HepG2 (cell line): Measurements from ENCODE around the gene ST3GAL2. TPM values are rescaled to one million over a fixed set of nuclear protein-coding genes. Genes with fewer than 3 reads are reported as not detected.
A peak's percentile ranks its signal among the peaks of the same experiment; 100 is the strongest.

Experiments
- CCAR2 ChIP-seq: fragments of 200-400 bp; formaldehyde crosslinking; optimal IDR thresholded peaks from 2 replicates; pipeline ENCODE3; 2018; ENCODE audit warnings: low read depth, mild to moderate bottlenecking, low read length, moderate library complexity
- CEBPB ChIP-seq: IDR thresholded peaks from 2 replicates; pipeline ENCODE4 v1.6.1; 2011; ENCODE audit warnings: low read depth, low read length, improper control_type of control experiment, borderline replicate concordance
- CSRNP2 ChIP-seq: sonication (generic); formaldehyde crosslinking; conservative IDR thresholded peaks from 2 replicates; pipeline ENCODE4 v1.8.0; 2022; ENCODE audit warnings: low read depth, missing genetic modification reagents
- GABPA ChIP-seq, 2 experiments: IDR thresholded peaks; 2 replicates each; pipeline ENCODE4 v1.6.1; 2011 to 2016; ENCODE audit warnings: low read depth in 2 of 2, low read length in 1 of 2, missing biosample characterization in 1 of 2, missing genetic modification characterization in 1 of 2
- MED13 ChIP-seq: sonication (generic); formaldehyde crosslinking; IDR thresholded peaks from 2 replicates; pipeline ENCODE4 v1.5.0; 2020; ENCODE audit warnings: missing genetic modification reagents
- MTF2 ChIP-seq: sonication (generic); formaldehyde crosslinking; IDR thresholded peaks from 2 replicates; pipeline ENCODE4 v1.5.0; 2020; ENCODE audit warnings: missing genetic modification reagents, borderline replicate concordance
- TBL1XR1 ChIP-seq: fragments of 150-350 bp; IDR thresholded peaks from 2 replicates; pipeline ENCODE4 v1.6.1; 2014; ENCODE audit warnings: borderline replicate concordance, low read length; ENCODE audit not compliant: partially characterized antibody
- U2AF1 ChIP-seq: fragments of 200-400 bp; formaldehyde crosslinking; optimal IDR thresholded peaks from 2 replicates; pipeline ENCODE3; 2017; ENCODE audit warnings: mild to moderate bottlenecking, low read depth, low read length
- ZBTB7A ChIP-seq: sonication (generic); formaldehyde crosslinking; IDR thresholded peaks from 2 replicates; pipeline ENCODE4 v1.8.0; 2022; ENCODE audit warnings: mild to moderate bottlenecking, missing genetic modification reagents
- ZNF138 ChIP-seq: sonication (generic); formaldehyde crosslinking; IDR thresholded peaks from 2 replicates; pipeline ENCODE4 v1.5.0; 2020; ENCODE audit warnings: mild to moderate bottlenecking, low read depth, missing genetic modification reagents
- ZNF296 ChIP-seq: sonication (generic); formaldehyde crosslinking; conservative IDR thresholded peaks from 2 replicates; pipeline ENCODE4 v1.5.0; 2020; ENCODE audit warnings: mild to moderate bottlenecking, missing genetic modification reagents
- ZNF577 ChIP-seq: sonication (generic); formaldehyde crosslinking; IDR thresholded peaks from 2 replicates; pipeline ENCODE4 v1.4.0; 2020; ENCODE audit warnings: mild to moderate bottlenecking, low read depth, missing genetic modification reagents, borderline replicate concordance
- ZNF737 ChIP-seq: sonication (generic); formaldehyde crosslinking; IDR thresholded peaks from 2 replicates; pipeline ENCODE4 v1.5.0; 2020; ENCODE audit warnings: missing genetic modification reagents, mild to moderate bottlenecking, borderline replicate concordance
- ZNF788 ChIP-seq: sonication (generic); formaldehyde crosslinking; IDR thresholded peaks from 2 replicates; pipeline ENCODE4 v1.5.0; 2020; ENCODE audit warnings: mild to moderate bottlenecking, missing genetic modification reagents, borderline replicate concordance
- ZNF883 ChIP-seq: sonication (generic); formaldehyde crosslinking; IDR thresholded peaks from 2 replicates; pipeline ENCODE4 v1.5.1; 2020; ENCODE audit warnings: mild to moderate bottlenecking, missing genetic modification reagents; ENCODE audit errors: not compliant biosample characterization
- polyA plus RNA-seq, 8 experiments: library from polyadenylated mRNA; depleted of rRNA in 3 of 8; stranded (reverse) in 7 of 8; unstranded in 1 of 8; fragments of >200 nt; fragmentation: Illumina TruSeq in 4 of 8; extraction: Trizol in 4 of 8; gene quantifications; 2 replicates each; pipeline versions ENCODE4 v1.2.1 to v1.2.3, GENCODE V29; 2011 to 2016; ENCODE audit warnings: low read depth in 4 of 8, missing spikeins in 1 of 8, mixed read lengths in 1 of 8; ENCODE audit not compliant: insufficient read depth in 1 of 8
- total RNA-seq, 5 experiments: library from RNA; depleted of rRNA; stranded (reverse); fragments of >200 nt; fragmentation: Illumina TruSeq; extraction: Trizol; gene quantifications; 2 replicates each; pipeline ENCODE4 v1.2.3, GENCODE V29; 2016; ENCODE audit warnings: low read depth in 1 of 5
- TF ChIP-seq, protein P1 (sequence below): sonication (generic); formaldehyde crosslinking; IDR thresholded peaks from 2 replicates; pipeline ENCODE4 v1.5.0; 2020; ENCODE audit warnings: mild to moderate bottlenecking, missing genetic modification reagents, borderline replicate concordance
- TF ChIP-seq, protein P2 (sequence below): IDR thresholded peaks from 2 replicates; pipeline ENCODE4 v1.6.1; 2012; ENCODE audit warnings: low read length, improper control_type of control experiment
- TF ChIP-seq, protein P3 (sequence below): sonication (generic); formaldehyde crosslinking; IDR thresholded peaks from 2 replicates; pipeline ENCODE4 v1.4.0; 2020; ENCODE audit warnings: mild to moderate bottlenecking, missing genetic modification reagents

Gene ST3GAL2
- total and polyA plus RNA-seq, 2 of the 13 experiments (the other 11 are each of a cell fraction or from before 2014, with no cell fraction given) = 16.3 to 24.9 TPM

DNA sequence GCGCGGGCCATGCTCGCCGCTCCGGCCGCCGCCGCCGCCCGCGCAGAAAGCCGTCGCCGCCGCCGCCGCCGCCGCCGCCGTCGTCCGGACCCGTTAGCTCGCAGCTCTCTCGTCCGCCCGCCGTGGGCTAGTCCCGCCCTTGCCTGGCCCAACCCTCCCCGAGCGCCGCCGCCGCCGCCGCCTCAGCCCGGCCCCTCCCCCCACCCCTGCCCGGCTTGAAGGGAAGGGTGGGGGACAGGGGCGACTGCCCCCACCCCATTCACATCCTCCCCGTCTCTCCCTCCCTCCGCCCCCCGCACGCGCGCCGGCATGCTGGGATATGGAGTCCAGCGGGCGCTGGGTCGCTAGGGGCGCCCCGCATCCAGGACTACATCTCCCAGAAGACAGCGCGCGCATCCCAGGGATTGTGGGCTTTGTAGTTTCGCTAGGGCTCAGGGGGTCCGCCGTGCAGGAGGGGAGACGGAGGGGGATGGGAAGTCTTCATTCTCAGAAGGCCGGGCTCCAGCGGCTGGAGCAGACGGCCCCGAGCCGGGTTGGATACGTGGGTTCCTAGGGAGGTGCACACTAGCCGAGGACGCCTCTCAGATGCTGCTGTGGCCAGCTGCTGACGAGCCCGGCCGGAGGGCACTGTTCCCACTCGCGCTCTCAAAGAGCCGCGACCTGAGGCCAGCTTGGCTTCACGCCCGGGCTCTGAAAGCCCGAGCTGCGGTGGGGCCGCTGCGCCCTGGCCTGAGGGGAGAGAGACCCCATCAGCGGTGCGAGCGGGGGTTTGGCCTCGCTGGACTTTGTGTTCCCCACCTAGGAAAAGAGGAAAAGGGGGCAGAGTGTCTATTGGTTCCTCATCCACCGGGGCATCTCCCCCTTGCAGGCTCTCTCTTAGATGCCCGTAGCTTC, at the start of gene ST3GAL2 (continued):
- TF ChIP-seq TBL1XR1 = peak; percentile 94
- no peak for TF ChIP-seq MED13 (CRISPR knock-in tag)
- TF ChIP-seq, protein P1, sequence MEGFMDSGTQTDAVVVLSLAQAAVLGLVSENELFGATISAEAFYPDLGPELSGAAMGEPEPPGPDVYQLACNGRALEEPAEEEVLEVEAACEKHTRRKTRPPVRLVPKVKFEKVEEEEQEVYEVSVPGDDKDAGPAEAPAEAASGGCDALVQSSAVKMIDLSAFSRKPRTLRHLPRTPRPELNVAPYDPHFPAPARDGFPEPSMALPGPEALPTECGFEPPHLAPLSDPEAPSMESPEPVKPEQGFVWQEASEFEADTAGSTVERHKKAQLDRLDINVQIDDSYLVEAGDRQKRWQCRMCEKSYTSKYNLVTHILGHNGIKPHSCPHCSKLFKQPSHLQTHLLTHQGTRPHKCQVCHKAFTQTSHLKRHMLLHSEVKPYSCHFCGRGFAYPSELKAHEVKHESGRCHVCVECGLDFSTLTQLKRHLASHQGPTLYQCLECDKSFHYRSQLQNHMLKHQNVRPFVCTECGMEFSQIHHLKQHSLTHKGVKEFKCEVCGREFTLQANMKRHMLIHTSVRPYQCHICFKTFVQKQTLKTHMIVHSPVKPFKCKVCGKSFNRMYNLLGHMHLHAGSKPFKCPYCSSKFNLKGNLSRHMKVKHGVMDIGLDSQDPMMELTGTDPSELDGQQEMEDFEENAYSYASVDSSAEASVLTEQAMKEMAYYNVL = peak; percentile 72; the same call in 1 of the 2 replicates
- TF ChIP-seq, protein P2, sequence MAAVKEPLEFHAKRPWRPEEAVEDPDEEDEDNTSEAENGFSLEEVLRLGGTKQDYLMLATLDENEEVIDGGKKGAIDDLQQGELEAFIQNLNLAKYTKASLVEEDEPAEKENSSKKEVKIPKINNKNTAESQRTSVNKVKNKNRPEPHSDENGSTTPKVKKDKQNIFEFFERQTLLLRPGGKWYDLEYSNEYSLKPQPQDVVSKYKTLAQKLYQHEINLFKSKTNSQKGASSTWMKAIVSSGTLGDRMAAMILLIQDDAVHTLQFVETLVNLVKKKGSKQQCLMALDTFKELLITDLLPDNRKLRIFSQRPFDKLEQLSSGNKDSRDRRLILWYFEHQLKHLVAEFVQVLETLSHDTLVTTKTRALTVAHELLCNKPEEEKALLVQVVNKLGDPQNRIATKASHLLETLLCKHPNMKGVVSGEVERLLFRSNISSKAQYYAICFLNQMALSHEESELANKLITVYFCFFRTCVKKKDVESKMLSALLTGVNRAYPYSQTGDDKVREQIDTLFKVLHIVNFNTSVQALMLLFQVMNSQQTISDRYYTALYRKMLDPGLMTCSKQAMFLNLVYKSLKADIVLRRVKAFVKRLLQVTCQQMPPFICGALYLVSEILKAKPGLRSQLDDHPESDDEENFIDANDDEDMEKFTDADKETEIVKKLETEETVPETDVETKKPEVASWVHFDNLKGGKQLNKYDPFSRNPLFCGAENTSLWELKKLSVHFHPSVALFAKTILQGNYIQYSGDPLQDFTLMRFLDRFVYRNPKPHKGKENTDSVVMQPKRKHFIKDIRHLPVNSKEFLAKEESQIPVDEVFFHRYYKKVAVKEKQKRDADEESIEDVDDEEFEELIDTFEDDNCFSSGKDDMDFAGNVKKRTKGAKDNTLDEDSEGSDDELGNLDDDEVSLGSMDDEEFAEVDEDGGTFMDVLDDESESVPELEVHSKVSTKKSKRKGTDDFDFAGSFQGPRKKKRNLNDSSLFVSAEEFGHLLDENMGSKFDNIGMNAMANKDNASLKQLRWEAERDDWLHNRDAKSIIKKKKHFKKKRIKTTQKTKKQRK = no peak
- peak; percentile 48 for TF ChIP-seq GABPA (IDR thresholded peaks at IDR 0.05; ENCODE audit: low read depth, low read length)
- TF ChIP-seq GABPA (CRISPR knock-in tag; IDR thresholded peaks at IDR 0.05; ENCODE audit: low read depth) = peak; percentile 89
- no peak for TF ChIP-seq CCAR2
- no peak for TF ChIP-seq CSRNP2
- peak; percentile 97; the same call in 1 of the 2 replicates for TF ChIP-seq ZBTB7A (CRISPR knock-in tag)
- peak; percentile 48 for TF ChIP-seq ZNF883 (CRISPR knock-in tag)
- no peak; the same call in 1 of the 2 replicates for TF ChIP-seq MTF2 (CRISPR knock-in tag)
- TF ChIP-seq CEBPB = no peak
- TF ChIP-seq ZNF138 (CRISPR knock-in tag) = no peak
- TF ChIP-seq ZNF577 (CRISPR knock-in tag) = no peak
- peak; percentile 33 for TF ChIP-seq U2AF1
- peak; percentile 77; the same call in 1 of the 2 replicates for TF ChIP-seq ZNF788 (CRISPR knock-in tag)
- no peak for TF ChIP-seq ZNF737 (CRISPR knock-in tag)
- TF ChIP-seq ZNF296 (CRISPR knock-in tag) = no peak
- TF ChIP-seq, protein P3, sequence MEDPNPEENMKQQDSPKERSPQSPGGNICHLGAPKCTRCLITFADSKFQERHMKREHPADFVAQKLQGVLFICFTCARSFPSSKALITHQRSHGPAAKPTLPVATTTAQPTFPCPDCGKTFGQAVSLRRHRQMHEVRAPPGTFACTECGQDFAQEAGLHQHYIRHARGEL (CRISPR knock-in tag) = 0 out of 2 replicates have a peak, but pooled peaks have one; percentile 28
